Ectodermal cell (in vitro differentiated cells): ENCODE data around the gene STAB1.

Experiments
- H3K27ac ChIP-seq: 2 replicates; pipeline ENCODE4 v1.7.0; 2013; ENCODE audit warnings: mild to moderate bottlenecking, low read depth, low read length; ENCODE audit not compliant: insufficient read depth, poor library complexity, severe bottlenecking
- H3K27me3 ChIP-seq: 2 replicates; pipeline ENCODE4 v1.7.0; 2013; ENCODE audit warnings: mild to moderate bottlenecking, low read length; ENCODE audit not compliant: insufficient read depth, control insufficient read depth, poor library complexity, severe bottlenecking
- H3K36me3 ChIP-seq: one replicate; pipeline ENCODE4 v1.7.0; 2013; ENCODE audit warnings: low read length; ENCODE audit not compliant: control insufficient read depth, insufficient read depth
- H3K4me1 ChIP-seq: one replicate; pipeline ENCODE4 v1.7.0; 2013; ENCODE audit warnings: low read length; ENCODE audit not compliant: control insufficient read depth, insufficient read depth
- H3K4me3 ChIP-seq: 2 replicates; pipeline ENCODE4 v1.7.0; 2013; ENCODE audit warnings: low read depth, low read length, control low read depth; ENCODE audit not compliant: insufficient read depth
- H3K9me3 ChIP-seq: 2 replicates; pipeline ENCODE4 v1.7.0; 2013; ENCODE audit warnings: mild to moderate bottlenecking, low read length, moderate library complexity; ENCODE audit not compliant: control insufficient read depth
- WGBS, 2 experiments: methylation state at CpG; one replicate each; pipeline ENCODE4 v1.1.7; 2013; ENCODE audit warnings: missing lambda C conversion rate in 2 of 2; 5-methylcytosine and 5-hydroxymethylcytosine counted together

STAB1 gene

GRCh38 chr3:52572221-52572620, 77.1 kb downstream of the STAB1 start:
- 81 to 82% methylated on average over 5 to 6 of the region's 6 CpGs for WGBS, 2 experiments
- H3K4me1 ChIP-seq: no peaks in the 10 kb centered on the region
- H3K9me3 ChIP-seq: no peaks in the 10 kb centered on the region
- H3K4me3 ChIP-seq: no peak overlapping the region
- peaks cover 18% of the 10 kb centered on the region for H3K36me3 ChIP-seq
- no peak overlapping the region for H3K27ac ChIP-seq
- H3K27me3 ChIP-seq: no peaks in the 10 kb centered on the region
